PFSK-1 (cell line): ENCODE measurements around the gene TICRR.

Source experiments
- FOXP2 ChIP-seq: optimal IDR thresholded peaks from 2 replicates; pipeline ENCODE3; 2011; ENCODE audit warnings: borderline replicate concordance, control low read depth, inconsistent platforms; ENCODE audit not compliant: insufficient read depth; ENCODE audit errors: extremely low read length, extremely low read depth
- POLR2AphosphoS5 ChIP-seq: IDR thresholded peaks from 2 replicates; pipeline ENCODE4 v1.6.1; 2012; ENCODE audit warnings: low read depth, mild to moderate bottlenecking, control low read depth, low read length, moderate library complexity
- REST ChIP-seq, 2 experiments: IDR thresholded peaks; 2 replicates each; pipeline versions ENCODE4 v1.6.1 to v1.8.0; 2011 to 2012; ENCODE audit warnings: low read depth in 2 of 2, low read length in 2 of 2, control low read depth in 1 of 2, inconsistent platforms in 1 of 2, mild to moderate bottlenecking in 1 of 2, moderate library complexity in 1 of 2; ENCODE audit not compliant: insufficient read depth in 1 of 2
- SIN3A ChIP-seq: IDR thresholded peaks from 2 replicates; pipeline ENCODE4 v1.6.1; 2012; ENCODE audit warnings: mild to moderate bottlenecking, low read length, moderate library complexity, borderline replicate concordance; ENCODE audit not compliant: insufficient read depth
- TAF1 ChIP-seq: IDR thresholded peaks from 2 replicates; pipeline ENCODE4 v1.6.1; 2012; ENCODE audit warnings: low read length, control low read depth, borderline replicate concordance; ENCODE audit not compliant: insufficient read depth

Gene TICRR

GRCh38 chr15:89555768-89556167 is 19.5 kb upstream of the TICRR start:
- TF ChIP-seq SIN3A (no peak), FOXP2 (no peak), REST (IDR thresholded peaks at IDR 0.05; ENCODE audit: insufficient read depth in 1 of 2, low read depth in 2 of 2, low read length in 2 of 2) (no peak), POLR2AphosphoS5 (no peak), TAF1 (no peak)

- no peak for TF ChIP-seq SIN3A
- no peak for TF ChIP-seq POLR2AphosphoS5
- TF ChIP-seq TAF1 = no peak
- TF ChIP-seq REST (IDR thresholded peaks at IDR 0.05; ENCODE audit: insufficient read depth in 1 of 2, low read depth in 2 of 2, low read length in 2 of 2) = no peak
- TF ChIP-seq FOXP2 = no peak
These were observed 18.6 kb upstream of the TICRR start for GRCh38 chr15:89556413-89557262.

- TF ChIP-seq SIN3A (no peak), POLR2AphosphoS5 (no peak), REST (IDR thresholded peaks at IDR 0.05; ENCODE audit: insufficient read depth in 1 of 2, low read depth in 2 of 2, low read length in 2 of 2) (no peak), TAF1 (no peak), FOXP2 (no peak)
These were observed 15.5 kb upstream of the TICRR start for GRCh38 chr15:89559769-89560264.

GRCh38 chr15:89566181-89566580 is 9.1 kb upstream of the TICRR start:
- TF ChIP-seq POLR2AphosphoS5 (no peak), TAF1 (no peak), SIN3A (no peak), REST (IDR thresholded peaks at IDR 0.05; ENCODE audit: insufficient read depth in 1 of 2, low read depth in 2 of 2, low read length in 2 of 2) (no peak), FOXP2 (no peak)
